Measurements from ENCODE around the gene TNNI2.

TNNI2 gene

DNA sequence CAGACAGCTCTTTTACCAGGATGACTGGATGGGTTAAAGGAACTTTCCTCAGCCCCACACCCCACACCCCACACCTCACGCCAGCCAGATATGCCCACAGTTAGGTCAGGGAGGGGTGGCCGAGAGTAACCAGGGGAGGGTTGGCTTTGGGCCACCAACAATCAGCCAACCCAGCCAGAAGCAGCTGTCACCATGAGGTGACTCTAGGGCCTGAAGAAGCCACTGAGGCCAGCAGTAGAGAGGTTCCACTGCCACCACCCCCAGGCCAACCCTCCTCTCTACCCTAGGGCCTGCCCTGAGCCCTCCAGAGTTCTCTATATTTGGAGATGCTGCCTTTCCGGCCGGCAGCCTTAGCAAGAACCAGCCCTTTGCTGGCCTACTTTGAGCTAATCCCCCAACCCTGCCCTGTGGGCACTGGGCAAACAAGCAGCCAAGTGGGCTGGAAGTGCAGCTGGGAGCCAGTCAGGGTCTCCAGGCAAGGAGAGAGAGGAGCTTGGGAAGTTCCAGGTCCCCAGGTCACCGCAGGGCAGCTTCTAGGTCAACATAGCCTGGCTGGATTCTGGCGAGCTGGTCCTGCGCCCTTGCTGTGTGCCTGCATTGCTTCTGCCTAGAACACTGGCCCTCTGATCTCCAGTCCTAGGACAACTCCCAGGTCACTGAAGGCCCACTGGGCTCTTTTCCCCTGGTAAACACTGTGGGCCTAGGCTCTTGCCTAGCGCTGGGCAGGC, 16.0 kb upstream of the TNNI2 start:
- no peak for DNase-seq

DNA sequence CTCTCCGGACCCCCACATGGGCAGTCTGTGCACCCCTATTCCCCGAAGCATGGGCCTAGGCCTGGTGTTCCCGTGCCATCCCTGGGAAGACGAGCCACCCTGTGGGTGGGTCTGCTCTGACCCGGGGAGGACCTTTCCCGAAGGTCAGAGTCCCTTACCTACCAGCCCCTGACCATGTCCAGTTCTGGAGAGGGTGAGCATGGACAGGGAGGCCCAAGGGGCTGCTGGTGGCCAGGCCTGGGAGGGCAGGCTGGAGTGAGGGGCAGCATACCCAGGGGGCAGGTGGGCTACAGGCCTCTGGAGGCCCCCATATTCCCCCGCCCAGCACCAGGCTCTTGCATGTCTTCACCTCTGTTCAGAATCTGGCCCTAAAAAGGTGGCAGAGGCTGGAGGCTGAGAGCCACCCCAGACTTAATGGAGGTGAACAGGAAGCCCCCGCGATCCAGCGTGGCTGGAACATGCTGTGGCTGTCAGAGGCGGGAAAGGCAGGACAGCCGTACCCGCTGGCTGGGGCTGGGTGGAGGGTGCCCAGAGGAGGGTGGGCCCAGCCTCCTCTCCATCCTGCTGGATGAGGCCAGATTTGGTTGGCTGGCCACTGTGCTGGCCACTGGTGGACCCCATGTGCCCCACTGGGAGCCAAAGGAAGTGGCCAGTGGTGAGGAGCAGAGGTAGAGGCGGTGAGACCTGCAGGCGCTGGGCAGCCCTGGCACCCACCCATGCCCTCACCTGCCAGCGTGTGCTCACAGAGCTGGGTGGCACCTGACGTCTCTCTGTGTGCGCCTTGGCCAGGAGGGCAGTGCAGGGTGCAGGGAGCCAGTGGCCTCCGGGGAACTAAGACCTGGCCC, 15.2 kb upstream of the TNNI2 start:
- no peak for DNase-seq

DNA sequence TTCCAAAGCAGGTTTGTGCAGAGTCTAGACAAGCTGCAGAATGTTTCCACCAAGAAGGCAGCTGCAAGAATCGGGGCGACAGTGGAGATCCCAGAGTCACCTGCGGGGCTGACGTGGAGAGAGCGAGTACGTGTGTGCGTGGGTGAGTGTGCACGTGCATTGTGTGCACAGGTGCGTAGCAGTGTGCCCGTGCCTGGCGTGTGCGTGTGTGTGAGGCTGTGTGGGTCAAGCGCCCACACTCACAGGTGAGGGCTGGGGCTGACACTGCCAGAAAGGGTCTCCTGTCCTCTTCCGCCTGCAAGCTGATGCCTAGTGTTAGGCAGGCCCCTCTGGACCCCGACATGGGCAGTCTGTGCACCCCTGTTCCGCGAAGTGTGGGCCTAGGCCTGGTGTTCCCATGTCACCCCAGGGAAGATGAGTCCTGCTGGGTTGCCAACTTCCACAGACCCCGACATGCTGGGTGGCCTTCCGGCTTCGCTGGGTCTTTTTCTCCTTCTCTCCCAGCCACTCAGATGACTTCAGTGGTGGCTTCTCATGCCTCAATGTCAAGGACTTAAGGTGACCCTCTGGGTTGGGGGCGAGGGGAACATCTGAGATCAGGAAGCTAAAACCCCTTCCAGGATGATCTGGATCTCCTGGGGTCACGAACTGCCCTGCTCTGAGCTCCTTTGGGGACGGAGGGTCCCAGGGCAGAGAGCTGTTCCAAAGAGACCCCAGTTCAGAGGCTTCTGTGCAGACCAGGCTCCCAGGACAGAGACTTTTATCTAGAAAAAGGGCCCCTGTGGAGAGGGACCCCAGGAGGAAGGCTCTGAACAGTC, 14.4 kb upstream of the TNNI2 start:
- DNase-seq: no peak

DNA sequence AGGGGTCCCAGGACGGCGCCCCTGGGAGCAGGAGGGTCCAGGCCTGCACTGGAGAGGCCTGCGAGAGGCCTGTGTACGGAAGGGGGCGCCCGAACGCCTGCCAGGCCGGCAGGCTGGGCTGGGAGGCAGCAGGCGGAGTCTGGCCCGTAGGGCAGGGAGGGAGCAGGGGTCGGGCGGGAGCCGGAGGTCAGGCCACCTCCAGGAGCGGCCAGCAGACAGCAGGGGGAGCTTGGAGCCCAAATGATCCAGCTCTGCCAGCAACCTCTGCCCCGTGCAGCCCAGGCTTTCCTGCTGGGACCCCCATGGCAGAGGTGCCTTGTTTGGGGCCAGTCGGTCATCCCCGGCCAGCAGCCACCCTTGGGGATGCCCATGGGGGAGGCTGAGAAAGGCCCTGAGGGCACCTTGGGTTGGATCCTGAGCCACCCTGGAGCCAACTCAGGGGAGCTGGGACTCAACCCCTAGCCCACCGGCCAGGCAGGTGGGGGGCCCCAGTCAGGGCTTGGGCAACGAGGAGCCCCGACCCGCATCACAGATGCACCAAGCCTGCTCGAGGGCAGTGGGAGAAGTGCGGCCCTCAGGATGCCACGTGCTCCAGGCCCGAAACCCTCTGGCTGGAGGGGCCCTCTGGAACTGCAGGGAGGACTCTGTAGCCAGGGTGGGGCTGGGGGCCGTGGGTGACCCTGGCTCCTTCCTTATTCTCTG, 13.6 kb upstream of the TNNI2 start:
- no peak for DNase-seq

DNA sequence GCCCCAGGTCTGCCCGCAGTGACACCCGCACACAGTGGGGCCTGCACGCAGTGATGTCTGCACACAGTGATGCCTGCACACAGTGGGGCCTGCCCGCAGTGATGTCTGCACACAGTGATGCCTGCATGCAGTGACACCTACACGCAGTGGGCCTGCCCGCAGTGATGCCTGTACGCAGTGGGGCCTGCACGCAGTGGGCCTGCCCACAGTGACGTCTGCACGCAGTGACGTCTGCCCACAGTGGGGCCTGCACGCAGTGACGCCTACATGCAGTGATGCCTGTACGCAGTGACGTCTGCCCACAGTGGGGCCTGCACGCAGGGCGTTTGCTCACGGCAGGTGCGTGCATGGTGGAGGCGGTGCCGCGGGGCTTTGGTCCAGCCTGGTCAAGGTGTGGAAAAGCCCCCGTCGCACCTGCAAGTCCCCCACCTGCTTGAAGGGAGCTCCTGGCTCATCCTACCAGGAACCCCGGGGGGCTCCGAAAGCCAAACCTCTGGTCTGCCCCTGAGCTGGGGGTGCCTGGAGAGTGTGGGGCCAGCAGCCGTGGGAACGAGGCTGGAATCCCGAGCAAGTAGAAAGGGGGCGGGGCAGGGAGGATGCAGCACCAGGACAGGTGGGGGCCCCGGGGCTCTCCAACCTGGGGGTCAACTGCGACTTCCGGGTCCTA, 12.9 kb upstream of the TNNI2 start:
- DNase-seq: no peak

DNA sequence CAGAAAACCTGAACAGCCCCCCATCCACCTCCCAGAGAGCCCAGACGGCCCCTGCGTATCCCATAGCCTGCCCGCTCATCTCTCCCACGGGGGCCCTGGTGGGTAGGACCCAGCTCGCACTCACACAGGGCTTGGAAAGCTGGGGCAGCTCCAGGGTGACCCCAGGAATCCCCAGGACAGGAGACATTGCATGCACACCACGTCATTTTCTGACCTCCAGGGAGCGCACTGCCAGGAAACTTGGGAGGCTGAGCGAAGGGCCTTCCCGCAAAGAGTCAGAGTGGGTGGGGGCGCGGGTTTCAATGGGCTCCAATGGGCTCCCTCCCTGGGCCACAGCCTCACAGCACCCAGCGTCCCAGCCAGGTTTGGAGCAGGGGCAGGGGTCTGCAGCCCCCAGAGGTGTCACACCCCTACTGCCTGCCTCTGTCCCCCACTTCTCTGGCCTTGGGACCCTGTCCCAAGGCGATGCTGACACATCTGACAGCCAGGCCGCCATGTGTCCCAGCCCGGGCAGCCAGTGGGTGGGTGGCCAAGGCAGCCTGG, 12.2 kb upstream of the TNNI2 start:
- no peak for DNase-seq

DNA sequence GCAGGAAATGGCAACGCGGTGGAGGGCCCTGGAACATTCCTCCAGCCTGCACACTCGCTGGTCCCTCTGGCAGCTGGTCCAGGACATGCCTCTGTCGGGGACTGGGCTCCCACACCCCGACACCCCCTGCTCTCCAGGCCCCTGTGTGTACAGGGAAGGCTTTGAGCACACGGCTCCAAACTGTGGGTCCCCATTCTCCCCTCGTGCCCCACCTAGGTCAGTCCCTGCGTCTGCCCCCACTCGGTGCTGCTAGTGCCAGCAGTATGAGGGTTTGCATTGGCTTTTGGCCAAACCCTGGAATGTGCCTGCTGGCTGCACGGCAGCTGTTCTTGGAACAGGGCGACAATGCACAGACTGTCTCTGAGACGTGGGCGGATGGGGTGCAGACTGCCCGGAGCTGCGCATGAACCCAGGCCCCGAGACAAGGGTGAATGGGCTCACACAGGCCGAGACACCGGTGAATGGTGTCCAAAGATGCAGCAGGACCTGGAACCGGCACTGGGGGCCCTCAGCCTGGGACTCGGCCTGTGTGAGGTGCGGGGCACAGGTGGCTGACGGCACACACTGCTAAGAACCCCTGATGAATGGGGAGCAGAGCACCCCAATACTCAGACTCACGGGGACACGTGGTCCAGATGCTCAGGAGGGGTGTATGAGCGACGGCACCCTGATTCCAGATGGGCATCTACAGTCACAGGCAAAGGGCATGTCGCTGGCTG, 11.5 kb upstream of the TNNI2 start:
- peak; percentile 20 for DNase-seq

DNA sequence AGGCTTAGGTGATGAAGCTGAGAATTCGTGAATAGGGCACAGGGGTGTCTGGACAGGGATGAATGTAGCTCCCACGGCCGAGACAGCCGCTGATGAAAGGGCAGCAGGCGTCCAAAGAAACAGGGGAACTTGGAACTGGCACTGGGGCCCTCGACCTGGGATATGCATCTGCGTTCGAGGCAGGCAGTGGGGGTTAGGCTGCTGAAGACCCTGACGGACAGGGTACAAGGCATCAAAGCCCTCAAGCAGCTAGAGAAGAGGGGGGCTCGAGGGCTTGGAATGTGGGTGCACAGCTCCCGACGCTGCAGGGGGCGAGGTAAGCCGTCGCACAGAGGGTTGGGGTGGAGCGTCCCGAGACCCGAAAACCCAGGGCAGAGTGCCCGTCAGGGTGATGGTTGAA, 10.8 kb upstream of the TNNI2 start:
- DNase-seq: no peak

DNA sequence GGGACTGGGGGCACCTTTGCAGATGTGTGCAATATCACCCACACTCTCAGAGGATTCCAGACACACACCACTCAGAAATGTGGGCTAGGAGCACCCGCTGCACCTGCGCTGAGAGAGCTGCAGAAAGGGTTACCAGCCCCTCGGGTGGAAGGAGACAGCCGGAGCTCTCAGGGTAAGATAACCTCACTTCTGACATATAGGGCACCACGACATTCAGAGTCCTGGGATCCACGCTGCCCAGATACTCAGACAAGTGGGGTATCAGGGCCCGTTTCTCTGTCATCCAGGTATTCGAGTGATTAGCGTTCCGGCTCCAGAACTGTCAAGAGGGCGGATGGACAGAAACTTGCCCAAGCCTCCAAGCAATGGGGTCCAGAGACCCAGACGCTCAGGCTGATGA, 10.2 kb upstream of the TNNI2 start:
- DNase-seq: no peak

DNA sequence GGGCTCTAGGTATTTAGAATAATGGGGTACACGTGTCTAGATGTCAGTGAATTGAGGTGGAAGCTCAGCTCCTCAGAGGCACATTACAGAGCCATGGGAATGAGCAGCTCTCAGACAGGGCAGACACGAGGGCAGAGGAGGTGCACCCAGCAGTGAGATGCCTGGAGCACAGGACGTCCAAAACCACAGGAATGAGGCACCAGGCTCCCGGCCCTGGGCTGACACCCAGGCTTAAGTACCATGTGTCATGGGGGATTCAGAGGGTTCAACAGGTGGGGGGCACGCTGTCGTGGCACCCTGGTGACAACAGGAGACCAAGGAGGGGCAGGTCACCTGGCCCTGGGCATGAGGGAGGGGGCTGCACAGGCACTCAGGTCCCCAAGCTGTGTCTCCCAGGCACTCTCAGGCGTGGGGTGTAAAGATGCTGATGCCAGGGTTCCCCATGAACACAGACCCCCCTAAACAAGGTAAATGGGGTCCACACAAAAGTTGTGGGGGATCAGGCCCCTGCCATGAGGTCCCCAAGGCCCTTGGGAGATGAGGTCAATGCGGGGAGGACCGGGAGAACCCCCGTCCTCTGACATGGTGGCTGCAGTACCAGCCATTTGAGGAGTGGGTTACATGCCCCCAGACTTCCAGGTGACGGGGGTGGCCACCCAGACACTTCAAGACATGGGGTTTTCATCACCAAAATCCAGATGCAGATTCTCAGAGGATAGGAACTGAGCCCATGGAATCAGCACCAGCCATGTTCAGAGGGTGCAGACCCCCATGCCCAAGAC, 9.6 kb upstream of the TNNI2 start:
- DNase-seq: no peak

DNA sequence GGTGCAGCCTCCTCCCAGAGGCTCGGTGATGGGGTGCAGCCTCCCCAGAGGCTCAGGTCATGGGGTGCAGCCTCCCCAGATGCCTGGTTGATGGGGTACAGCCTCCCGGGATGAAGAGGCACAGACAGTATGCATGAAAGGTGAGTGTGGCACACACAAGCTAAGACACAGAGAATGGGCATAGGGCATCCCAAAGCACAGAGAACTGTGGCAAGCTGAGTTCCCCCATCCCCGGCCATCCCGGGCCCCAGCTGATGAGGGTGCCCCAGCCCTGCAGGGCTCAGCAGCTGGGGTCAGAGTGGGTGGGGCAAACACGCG, 8.8 kb upstream of the TNNI2 start:
- no peak for DNase-seq

DNA sequence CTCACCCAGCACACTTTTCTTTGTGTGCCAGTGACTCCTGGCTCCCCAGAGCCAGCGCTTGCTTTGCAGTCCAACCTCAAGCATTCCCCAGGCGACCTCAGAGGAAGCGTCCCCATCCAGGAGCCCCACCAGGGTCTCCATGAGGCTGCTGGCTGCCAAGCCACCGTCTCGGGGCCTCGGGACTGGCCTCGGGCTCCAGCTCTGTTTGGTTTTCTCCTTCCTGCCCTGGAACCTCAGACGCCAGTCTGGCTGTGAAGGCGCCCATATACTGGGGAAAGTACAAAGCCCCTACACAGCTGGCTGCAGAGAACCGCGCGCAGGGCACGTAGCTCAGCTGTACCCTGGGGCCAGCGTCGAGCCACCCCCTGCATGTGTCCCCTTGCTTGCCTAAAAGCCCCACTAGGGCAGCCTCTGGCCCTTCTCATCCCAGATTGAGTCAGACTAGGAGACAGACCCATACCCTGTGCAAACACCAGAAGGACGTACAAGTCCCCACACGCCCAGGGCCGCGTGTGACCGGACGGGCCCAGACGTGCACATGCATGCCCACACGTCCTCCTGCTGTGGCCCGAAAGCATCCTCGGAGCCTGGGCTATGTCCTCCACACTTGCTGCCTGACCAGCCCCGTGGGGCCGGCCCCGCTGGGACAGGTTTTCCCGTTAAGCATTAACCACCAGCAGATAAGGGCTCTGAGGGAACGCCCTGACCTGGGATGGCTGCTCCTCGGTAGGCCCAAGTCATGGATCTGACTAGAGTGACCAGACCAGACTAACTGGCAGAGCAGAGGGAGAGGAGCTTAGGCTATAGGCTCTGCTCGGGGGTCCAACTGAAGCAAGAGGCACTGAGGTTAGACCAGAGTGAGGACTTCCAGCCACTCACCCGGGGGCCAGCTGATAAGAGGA, 8.2 kb upstream of the TNNI2 start:
- no peak for DNase-seq

DNA sequence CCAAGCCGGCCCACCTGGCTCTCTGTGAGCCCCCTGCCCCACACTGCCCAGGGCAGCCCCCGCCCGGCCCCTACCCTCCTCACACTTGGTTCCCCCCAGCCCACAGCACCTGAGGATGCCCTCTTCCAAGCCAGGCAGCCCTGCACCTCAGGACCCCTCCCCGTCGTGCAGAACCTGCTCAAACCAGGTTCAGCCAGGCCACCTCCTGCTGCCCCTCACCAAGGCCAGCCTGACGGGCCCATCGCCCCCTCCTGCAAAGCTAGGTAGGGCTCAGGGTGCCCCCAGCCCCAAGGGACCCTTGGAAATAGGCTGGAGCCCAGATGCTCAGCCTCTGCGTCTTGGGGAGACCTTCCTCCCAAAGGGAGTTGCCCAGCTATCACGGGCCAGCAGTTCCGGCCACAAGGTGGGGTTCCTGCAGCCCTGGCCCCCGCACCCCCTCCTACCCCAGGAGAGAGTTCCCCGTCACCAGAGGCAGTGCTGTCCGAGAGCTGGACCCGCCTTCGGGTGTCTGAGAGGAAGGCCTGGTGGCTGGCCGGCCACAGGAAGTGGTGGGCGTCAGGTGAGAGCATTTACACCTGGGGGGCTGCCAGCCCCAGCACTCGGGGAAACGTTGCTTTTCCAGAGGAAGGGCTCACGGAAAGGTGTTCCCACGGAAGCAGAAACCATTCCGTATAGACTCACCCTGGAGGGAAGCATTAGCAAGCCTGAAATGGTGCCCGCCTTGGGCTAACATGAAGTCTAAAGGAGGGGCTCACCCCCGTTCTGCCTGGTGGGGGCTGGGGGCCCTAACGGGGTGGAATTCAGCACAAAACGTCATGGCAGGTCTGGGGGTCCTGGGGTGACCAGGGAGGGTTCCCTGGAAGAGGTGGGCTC, 7.2 kb upstream of the TNNI2 start:
- DNase-seq: no peak

DNA sequence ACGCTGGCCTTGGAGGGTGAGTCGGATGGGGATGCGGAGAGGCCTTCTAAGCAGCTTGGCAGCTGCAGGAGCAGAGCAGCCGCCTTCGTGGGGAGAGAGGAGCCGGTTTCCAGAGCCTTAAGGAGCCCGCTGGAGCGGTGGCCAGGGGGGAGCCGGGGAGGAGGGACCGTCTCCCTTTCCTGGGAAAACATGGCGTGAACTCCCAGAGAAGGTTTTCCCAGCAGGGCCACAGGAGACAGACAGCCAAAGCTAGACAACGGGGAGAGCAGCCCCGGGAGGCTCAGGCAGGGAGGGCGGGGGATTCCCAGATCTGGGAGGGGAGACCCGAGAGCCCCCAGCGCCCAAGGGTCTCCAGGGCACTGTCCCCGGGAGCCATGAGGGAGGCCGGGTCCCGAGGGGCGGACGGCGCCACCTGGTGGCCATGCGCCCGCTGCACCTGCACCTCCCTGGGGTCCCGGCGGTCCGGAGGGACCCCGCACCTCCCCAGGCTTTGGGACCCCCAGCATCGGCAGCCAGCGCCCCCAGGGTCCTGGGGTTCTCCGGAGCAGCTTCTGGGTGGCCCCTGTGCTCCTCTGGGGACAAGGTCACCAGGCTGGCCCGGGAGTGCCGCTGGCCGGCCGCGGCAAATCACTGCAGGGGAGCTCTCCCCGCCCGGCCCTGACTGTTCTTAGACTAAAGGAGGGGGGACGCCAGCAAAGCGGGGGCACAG, 6.4 kb upstream of the TNNI2 start:
- no peak for DNase-seq

DNA sequence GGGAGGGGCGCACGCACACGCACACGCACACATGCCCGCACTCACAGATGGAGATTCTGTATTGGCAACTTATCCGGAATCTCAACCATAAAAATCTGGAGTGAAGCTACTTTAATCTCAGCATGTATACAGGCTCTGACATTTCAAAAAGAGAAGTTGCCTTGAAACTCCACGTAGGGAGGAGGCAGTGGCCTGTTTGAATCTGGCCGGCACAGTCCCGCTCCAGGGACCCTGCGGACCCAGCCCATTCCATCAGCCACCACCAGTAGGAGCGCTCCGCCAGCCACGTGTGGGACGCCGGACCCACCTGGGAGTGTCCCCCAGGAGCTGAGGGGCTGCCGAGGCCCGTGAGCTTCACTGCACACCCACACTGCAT, 5.9 kb upstream of the TNNI2 start:
- no peak for DNase-seq

DNA sequence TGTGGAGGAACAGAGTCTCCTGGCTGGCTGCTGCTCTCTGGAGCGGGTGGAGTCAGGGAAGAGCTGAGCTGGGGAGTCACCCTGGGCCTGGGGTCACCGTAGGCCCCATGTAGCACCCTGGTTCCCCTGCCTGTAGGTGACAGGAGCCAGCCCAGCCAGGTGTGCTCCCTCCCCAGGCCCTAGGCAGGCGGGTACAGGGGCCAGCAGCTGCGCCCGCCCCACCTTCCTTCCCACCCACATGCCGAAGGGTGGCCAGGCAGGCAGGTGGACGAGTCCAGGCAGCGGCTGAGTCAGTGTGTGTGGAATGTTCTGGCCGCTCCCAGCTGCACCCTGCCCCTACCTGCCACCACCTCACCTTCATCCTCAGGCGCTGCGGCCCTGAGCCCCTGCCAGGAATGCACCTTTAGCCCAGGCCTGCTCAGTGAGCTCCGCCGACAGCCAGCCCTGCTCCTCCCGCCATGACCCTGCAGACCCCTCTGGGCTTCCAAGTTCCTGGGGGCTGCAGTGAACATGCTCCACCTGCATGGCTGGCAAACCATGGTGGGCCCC, 4.6 kb upstream of the TNNI2 start:
- no peak for DNase-seq

DNA sequence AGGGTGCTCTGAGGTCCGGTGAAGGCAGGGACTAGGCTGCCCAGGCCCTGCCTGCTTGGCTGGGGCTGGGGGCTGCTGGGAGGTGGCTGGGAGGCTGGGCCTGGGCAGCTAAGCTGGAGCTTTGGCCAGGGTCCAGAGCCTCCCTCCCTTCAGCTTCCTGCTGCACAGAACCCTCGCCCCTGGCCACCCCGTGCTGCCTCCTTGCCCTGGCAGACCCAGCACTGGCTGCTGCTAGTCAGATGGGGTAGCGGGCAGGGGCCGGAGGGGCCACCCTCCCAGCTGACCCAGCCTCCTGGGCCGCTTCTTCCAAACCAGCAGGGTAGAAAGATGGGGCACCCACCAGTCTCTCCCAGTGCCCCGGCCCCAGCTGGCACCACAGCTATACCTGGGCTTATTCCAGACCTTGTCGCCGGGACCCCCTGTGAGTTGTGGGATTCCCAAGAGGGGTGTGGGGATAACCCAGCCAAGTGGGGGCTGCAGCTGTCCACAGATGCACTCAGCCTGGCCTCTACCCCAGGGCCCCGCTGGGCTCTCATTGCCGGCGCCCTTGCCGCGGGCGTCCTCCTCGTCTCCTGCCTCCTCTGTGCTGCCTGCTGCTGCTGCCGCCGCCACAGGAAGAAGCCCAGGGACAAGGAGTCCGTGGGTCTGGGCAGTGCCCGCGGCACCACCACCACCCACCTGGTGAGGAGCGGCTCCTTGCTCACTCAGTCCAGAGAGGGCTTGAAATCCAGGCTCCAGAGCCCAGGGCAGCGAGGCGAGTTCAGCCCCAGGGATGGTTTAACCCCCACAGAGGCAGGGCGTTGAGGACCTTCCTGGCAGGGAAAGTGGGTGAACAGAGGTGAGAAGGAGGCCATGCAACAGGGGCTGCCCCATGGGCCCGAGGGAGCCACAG, 3.8 kb upstream of the TNNI2 start, which contains the start of gene SYT8:
Gene SYT8 (plus strand): TSS at position 212 of the 892 bp plus-strand sequence. CDS start 116 bp downstream, at position 328.
- DNase-seq: no peak

All from NCI-H510A treated with DMSO at 0.1 percent for 48 hours (cell line).